Measurements from ENCODE around the gene TESPA1. TPM values are rescaled to one million over a fixed set of nuclear protein-coding genes. Genes with fewer than 3 reads are reported as not detected.

TESPA1 gene
- polyA plus RNA-seq, 1 of the 3 experiments (the other 2 are of a cell fraction): not detected

DNA sequence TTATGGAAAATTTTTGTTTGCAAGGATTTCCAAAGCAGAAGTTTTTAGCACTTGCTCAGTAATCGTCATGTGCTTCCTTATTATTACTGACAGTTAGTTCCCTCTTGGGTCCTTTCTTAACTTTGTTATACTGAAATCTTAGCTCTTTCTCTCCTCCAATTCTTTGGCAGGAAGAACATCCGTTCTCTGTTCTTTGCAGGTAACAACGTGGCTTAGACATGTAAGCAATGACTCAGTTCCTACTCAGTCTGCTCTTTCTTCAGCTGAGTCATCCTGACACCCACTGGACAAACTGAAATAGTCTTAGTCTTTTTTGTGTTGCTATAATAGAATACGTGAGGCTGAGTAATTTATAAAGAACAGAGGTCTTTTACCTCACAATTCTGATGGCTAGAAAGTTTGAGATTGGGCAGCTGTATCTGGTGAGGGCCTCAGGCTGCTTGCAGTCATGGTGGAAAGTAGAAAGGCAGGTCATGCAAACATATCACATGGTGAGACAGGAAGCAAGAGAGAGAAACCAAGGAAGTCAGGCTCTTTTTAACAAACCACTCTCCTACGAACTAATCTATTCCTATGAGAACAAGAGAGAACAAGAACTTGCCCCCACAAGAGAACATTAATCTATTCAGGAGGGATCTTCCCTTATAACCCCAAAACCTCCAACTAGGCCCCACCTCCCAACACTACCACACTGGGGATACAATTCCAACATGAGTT is 49.2 kb downstream of the TESPA1 start:
- peaks cover 11% of the 10 kb centered on the region; the same call in 1 of the 2 replicates for H3K27me3 ChIP-seq (ENCODE audit: insufficient read depth)
- no peak for DNase-seq
- H3K9ac ChIP-seq: no peak overlapping the region
- H2AFZ ChIP-seq (ENCODE audit: low read depth): peak overlapping the region; percentile 71; the same call in 1 of the 2 replicates
- H3K4me3 ChIP-seq (ENCODE audit: low read depth in 2 of 2, low read length in 1 of 2): no peak overlapping the region
- H3K36me3 ChIP-seq (replicated peaks in 1 of 2; ENCODE audit: control insufficient read depth in 1 of 2, insufficient read depth in 2 of 2, low read length in 1 of 2): no peaks in the 10 kb centered on the region
- no peaks in the 10 kb centered on the region for H4K20me1 ChIP-seq (ENCODE audit: insufficient read depth)
- POLR2A ChIA-PET: no interaction called here
- H3K4me2 ChIP-seq: peak overlapping the region; percentile 29; the same call in 1 of the 2 replicates
- 2% methylated on average over 5 of the region's 5 CpGs for WGBS (ENCODE audit: low lambda C conversion rate)
- no peaks in the 10 kb centered on the region for H3K9me2 ChIP-seq
- H3K4me1 ChIP-seq (ENCODE audit: control insufficient read depth in 1 of 2, insufficient read depth in 2 of 2, low read depth in 1 of 2, low read length in 1 of 2): no peaks in the 10 kb centered on the region
- CTCF ChIA-PET: no interaction called here
- no peaks in the 10 kb centered on the region for H3K9me3 ChIP-seq
- peaks cover 8% of the 10 kb centered on the region for H3F3A ChIP-seq (replicated peaks; ENCODE audit: insufficient read depth)
- H3K79me2 ChIP-seq (ENCODE audit: insufficient read depth): no peaks in the 10 kb centered on the region
- no peak overlapping the region for H3K27ac ChIP-seq (ENCODE audit: low read depth in 2 of 2, low read length in 1 of 2)
- TF ChIP-seq SMC3 (IDR thresholded peaks at IDR 0.05; ENCODE audit: low read depth, low read length): no peak
- peak; percentile 61 for TF ChIP-seq FOSL2 (IDR thresholded peaks at IDR 0.05; ENCODE audit: borderline replicate concordance, low read depth)
- TF ChIP-seq JUND (IDR thresholded peaks at IDR 0.05): peak; percentile 30; the same call in 1 of the 2 replicates

DNA sequence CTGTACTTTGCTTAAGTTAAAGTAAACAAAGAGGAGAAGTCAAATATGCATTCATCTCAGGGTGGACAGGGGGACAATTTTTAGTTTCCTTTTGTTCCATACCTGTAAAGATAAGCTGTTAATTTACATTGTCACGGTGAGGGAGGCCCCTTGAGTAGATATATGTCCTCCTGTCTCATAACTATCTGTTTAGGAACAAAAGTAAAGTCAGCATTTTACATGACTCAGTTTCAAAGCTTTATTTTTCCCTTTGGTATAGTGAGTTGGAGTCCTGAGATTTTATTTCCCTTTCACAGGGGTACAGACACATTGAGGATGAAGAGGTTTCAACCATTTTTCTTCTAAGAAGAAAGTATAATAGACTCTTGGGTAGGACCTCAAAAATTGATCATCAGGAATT is 50.1 kb downstream of the TESPA1 start:
- ChIA-PET POLR2A (no interaction called here), CTCF (interaction anchor here (1.0 kb wide), 1 partner anchor 355 kb away, joined by 3 read pairs; no protein-coding TSS in a partner anchor)
- Histone ChIP-seq H3K9ac (no peak overlapping the region), H3K36me3 (replicated peaks in 1 of 2; ENCODE audit: control insufficient read depth in 1 of 2, insufficient read depth in 2 of 2, low read length in 1 of 2) (no peaks in the 10 kb centered on the region), H3K4me2 (no peak overlapping the region), H2AFZ (ENCODE audit: low read depth) (no peak overlapping the region), H3K79me2 (ENCODE audit: insufficient read depth) (no peaks in the 10 kb centered on the region), H3K27ac (ENCODE audit: low read depth in 2 of 2, low read length in 1 of 2) (no peak overlapping the region), H4K20me1 (ENCODE audit: insufficient read depth) (no peaks in the 10 kb centered on the region), H3K4me1 (ENCODE audit: control insufficient read depth in 1 of 2, insufficient read depth in 2 of 2, low read depth in 1 of 2, low read length in 1 of 2) (no peaks in the 10 kb centered on the region), H3F3A (replicated peaks; ENCODE audit: insufficient read depth) (peaks cover 8% of the 10 kb centered on the region), H3K9me2 (no peaks in the 10 kb centered on the region), H3K4me3 (ENCODE audit: low read depth in 2 of 2, low read length in 1 of 2) (no peak overlapping the region), H3K9me3 (no peaks in the 10 kb centered on the region), H3K27me3 (ENCODE audit: insufficient read depth) (peaks cover 5% of the 10 kb centered on the region; the same call in 1 of the 2 replicates)
- no peak for TF ChIP-seq FOSL2 (IDR thresholded peaks at IDR 0.05; ENCODE audit: borderline replicate concordance, low read depth)
- 0% methylated on average over 1 of the region's 1 CpG for WGBS (ENCODE audit: low lambda C conversion rate)
- no peak for DNase-seq

DNA sequence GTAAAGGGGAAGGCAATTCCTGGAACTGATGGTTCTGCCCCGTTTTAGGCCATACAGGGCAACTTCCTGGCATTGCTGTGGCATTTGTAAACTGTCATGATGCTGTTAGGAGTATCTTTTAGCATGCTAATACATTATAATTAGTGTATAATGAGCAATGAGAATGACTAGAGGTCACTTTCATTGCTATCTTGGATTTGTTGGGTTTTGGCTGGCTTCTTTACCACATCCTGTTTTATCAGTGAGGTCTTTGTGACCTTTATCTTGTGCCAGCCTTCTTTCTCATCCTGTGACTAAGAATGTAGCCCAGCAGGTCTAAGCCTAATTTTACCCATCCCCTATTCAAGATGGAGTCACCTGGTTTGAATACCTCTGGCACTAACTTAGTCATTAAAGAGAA is 51.2 kb downstream of the TESPA1 start:
- ChIA-PET CTCF (no interaction called here), POLR2A (no interaction called here)
- Histone ChIP-seq H3K27me3 (ENCODE audit: insufficient read depth) (peaks cover 5% of the 10 kb centered on the region; the same call in 1 of the 2 replicates), H4K20me1 (ENCODE audit: insufficient read depth) (no peaks in the 10 kb centered on the region), H3K79me2 (ENCODE audit: insufficient read depth) (no peaks in the 10 kb centered on the region), H3K27ac (ENCODE audit: low read depth in 2 of 2, low read length in 1 of 2) (no peak overlapping the region), H3K9ac (no peak overlapping the region), H3K4me1 (ENCODE audit: control insufficient read depth in 1 of 2, insufficient read depth in 2 of 2, low read depth in 1 of 2, low read length in 1 of 2) (no peaks in the 10 kb centered on the region), H2AFZ (ENCODE audit: low read depth) (no peak overlapping the region), H3K9me3 (no peaks in the 10 kb centered on the region), H3K4me2 (no peak overlapping the region), H3F3A (replicated peaks; ENCODE audit: insufficient read depth) (peaks cover 8% of the 10 kb centered on the region), H3K36me3 (replicated peaks in 1 of 2; ENCODE audit: control insufficient read depth in 1 of 2, insufficient read depth in 2 of 2, low read length in 1 of 2) (no peaks in the 10 kb centered on the region), H3K4me3 (ENCODE audit: low read depth in 2 of 2, low read length in 1 of 2) (no peak overlapping the region), H3K9me2 (no peaks in the 10 kb centered on the region)
- TF ChIP-seq, protein P1, sequence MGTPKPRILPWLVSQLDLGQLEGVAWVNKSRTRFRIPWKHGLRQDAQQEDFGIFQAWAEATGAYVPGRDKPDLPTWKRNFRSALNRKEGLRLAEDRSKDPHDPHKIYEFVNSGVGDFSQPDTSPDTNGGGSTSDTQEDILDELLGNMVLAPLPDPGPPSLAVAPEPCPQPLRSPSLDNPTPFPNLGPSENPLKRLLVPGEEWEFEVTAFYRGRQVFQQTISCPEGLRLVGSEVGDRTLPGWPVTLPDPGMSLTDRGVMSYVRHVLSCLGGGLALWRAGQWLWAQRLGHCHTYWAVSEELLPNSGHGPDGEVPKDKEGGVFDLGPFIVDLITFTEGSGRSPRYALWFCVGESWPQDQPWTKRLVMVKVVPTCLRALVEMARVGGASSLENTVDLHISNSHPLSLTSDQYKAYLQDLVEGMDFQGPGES (IDR thresholded peaks at IDR 0.05; ENCODE audit: low read depth, low read length): no peak
- TF ChIP-seq RCOR1 (IDR thresholded peaks at IDR 0.05; ENCODE audit: low read length): no peak
- TF ChIP-seq, protein P2, sequence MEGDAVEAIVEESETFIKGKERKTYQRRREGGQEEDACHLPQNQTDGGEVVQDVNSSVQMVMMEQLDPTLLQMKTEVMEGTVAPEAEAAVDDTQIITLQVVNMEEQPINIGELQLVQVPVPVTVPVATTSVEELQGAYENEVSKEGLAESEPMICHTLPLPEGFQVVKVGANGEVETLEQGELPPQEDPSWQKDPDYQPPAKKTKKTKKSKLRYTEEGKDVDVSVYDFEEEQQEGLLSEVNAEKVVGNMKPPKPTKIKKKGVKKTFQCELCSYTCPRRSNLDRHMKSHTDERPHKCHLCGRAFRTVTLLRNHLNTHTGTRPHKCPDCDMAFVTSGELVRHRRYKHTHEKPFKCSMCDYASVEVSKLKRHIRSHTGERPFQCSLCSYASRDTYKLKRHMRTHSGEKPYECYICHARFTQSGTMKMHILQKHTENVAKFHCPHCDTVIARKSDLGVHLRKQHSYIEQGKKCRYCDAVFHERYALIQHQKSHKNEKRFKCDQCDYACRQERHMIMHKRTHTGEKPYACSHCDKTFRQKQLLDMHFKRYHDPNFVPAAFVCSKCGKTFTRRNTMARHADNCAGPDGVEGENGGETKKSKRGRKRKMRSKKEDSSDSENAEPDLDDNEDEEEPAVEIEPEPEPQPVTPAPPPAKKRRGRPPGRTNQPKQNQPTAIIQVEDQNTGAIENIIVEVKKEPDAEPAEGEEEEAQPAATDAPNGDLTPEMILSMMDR (IDR thresholded peaks at IDR 0.05): no peak
- TF ChIP-seq MXI1 (IDR thresholded peaks at IDR 0.05; ENCODE audit: low read depth, low read length): no peak
- TF ChIP-seq, protein P3, sequence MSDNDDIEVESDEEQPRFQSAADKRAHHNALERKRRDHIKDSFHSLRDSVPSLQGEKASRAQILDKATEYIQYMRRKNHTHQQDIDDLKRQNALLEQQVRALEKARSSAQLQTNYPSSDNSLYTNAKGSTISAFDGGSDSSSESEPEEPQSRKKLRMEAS (IDR thresholded peaks at IDR 0.05; ENCODE audit: low read depth): no peak
- no peak for TF ChIP-seq EP300 (IDR thresholded peaks at IDR 0.05; ENCODE audit: borderline replicate concordance in 1 of 2, low read depth in 1 of 2, low read length in 1 of 2)
- TF ChIP-seq, protein P4, sequence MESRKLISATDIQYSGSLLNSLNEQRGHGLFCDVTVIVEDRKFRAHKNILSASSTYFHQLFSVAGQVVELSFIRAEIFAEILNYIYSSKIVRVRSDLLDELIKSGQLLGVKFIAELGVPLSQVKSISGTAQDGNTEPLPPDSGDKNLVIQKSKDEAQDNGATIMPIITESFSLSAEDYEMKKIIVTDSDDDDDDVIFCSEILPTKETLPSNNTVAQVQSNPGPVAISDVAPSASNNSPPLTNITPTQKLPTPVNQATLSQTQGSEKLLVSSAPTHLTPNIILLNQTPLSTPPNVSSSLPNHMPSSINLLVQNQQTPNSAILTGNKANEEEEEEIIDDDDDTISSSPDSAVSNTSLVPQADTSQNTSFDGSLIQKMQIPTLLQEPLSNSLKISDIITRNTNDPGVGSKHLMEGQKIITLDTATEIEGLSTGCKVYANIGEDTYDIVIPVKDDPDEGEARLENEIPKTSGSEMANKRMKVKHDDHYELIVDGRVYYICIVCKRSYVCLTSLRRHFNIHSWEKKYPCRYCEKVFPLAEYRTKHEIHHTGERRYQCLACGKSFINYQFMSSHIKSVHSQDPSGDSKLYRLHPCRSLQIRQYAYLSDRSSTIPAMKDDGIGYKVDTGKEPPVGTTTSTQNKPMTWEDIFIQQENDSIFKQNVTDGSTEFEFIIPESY (IDR thresholded peaks at IDR 0.05; ENCODE audit: borderline replicate concordance, low read depth): no peak
- TF ChIP-seq FOSL2 (IDR thresholded peaks at IDR 0.05; ENCODE audit: borderline replicate concordance, low read depth): no peak
- no peak for TF ChIP-seq FOXJ3 (CRISPR knock-in tag; IDR thresholded peaks at IDR 0.05)
- TF ChIP-seq GATA2 (CRISPR knock-in tag; IDR thresholded peaks at IDR 0.05): no peak
- TF ChIP-seq CHD2 (IDR thresholded peaks at IDR 0.05; ENCODE audit: low read length, partially characterized antibody): no peak
- no peak for TF ChIP-seq RAD21 (IDR thresholded peaks at IDR 0.05; ENCODE audit: low read length)
- TF ChIP-seq GABPA (IDR thresholded peaks at IDR 0.05; ENCODE audit: low read depth): no peak
- 14% methylated on average over 1 of the region's 1 CpG for WGBS (ENCODE audit: low lambda C conversion rate)
- DNase-seq: no peak
